ENCODE data around the gene RERE. TPM values are rescaled to one million over a fixed set of nuclear protein-coding genes. Genes with fewer than 3 reads are reported as not detected.

Gene RERE
- total RNA-seq, 1 experiment from 2014 or later = 40.6 TPM

DNA sequence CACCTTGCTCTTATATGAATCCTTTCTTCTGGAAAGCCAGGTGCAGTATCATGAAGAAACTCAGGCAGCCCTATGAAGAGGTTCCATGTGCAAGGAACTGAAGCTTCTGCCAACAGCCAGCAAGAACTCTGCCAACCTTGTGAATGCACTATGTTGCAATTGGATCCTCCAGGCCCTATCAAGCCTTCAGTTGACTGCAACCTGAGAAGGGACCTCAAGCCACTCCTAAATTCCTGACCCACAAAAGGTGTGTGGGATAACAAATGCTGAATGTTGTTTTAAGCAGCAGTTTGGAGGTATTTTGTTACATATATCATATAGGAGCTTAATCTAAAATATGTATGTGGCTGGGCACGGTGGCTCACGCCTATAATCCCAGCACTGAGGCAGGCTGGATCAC, 84.0 kb downstream of the RERE start:
- Histone ChIP-seq H3K79me2 (ENCODE audit: insufficient read depth, low read length) (no peaks in the 10 kb centered on the region), H4K20me1 (ENCODE audit: insufficient read depth) (no peaks in the 10 kb centered on the region), H3K36me3 (ENCODE audit: control insufficient read depth in 1 of 2, insufficient read depth in 2 of 2, low read length in 2 of 2) (no peaks in the 10 kb centered on the region), H3K9me2 (ENCODE audit: insufficient read depth) (no peaks in the 10 kb centered on the region), H3K4me1 (ENCODE audit: control insufficient read depth in 1 of 2, insufficient read depth in 2 of 2, low read length in 2 of 2) (peaks cover 7 to 11% of the 10 kb centered on the region in 2 experiments; a peak in 3 of 4 replicates), H3K4me2 (ENCODE audit: low read length) (no peak overlapping the region), H3K4me3 (replicated peaks in 1 of 2; ENCODE audit: low read depth in 1 of 2, low read length in 2 of 2) (no peak overlapping the region), H3K9ac (ENCODE audit: low read length) (no peak overlapping the region), H3K27ac (ENCODE audit: low read depth, low read length) (no peak overlapping the region), H3K27me3 (ENCODE audit: insufficient read depth, low read length) (no peaks in the 10 kb centered on the region), H2AFZ (ENCODE audit: low read depth, low read length, poor library complexity, severe bottlenecking) (no peak overlapping the region), H3K9me3 (ENCODE audit: control insufficient read depth in 1 of 2, insufficient read depth in 1 of 2, low read depth in 1 of 2, low read length in 2 of 2) (no peaks in the 10 kb centered on the region)
- no TSS peak for BruUV-seq (replicated peaks)
- TF ChIP-seq RAD21 (IDR thresholded peaks at IDR 0.05; ENCODE audit: low read depth) (no peak), YY1 (IDR thresholded peaks at IDR 0.05; ENCODE audit: extremely low read depth, insufficient replicate concordance, low read depth, low read length) (no peak), CTCF (IDR thresholded peaks at IDR 0.05 in 2 of 3, conservative IDR thresholded peaks at IDR 0.05 in 1 of 3; ENCODE audit: borderline replicate concordance in 1 of 3, insufficient read depth in 1 of 3, low read depth in 2 of 3, low read length in 2 of 3) (no peak), EZH2 (IDR thresholded peaks at IDR 0.05) (no peak), FOSL1 (IDR thresholded peaks at IDR 0.05; ENCODE audit: low read depth) (no peak)
- no peak for DNase-seq (ENCODE audit: low read depth, low spot score)
- POLR2A ChIA-PET = no interaction called here
- CTCF ChIA-PET = no interaction called here
- RAD21 ChIA-PET (ENCODE audit: low non-redundant PET in 1 of 2, low total read pairs in 2 of 2, uncharacterized antibody in 2 of 2, unreplicated experiment in 2 of 2) = no interaction called here
- intact Hi-C loops (cut with micrococcal nuclease) = no loop called here
- peak; percentile 27; the same call in 1 of the 2 replicates for ATAC-seq

GRCh38 chr1:8731162-8731561, 86.3 kb downstream of the RERE start:
- CTCF ChIA-PET = interaction anchor here (1.2 kb wide), 1 partner anchor 118 kb away, joined by 3 read pairs; no protein-coding TSS in a partner anchor
- TF ChIP-seq CBX3 (IDR thresholded peaks at IDR 0.05; ENCODE audit: low read depth) (no peak), POLR2AphosphoS5 (IDR thresholded peaks at IDR 0.05; ENCODE audit: low read depth, low read length) (no peak), SIN3A (IDR thresholded peaks at IDR 0.05; ENCODE audit: low read depth) (no peak), RAD21 (IDR thresholded peaks at IDR 0.05; ENCODE audit: low read depth) (no peak), SRF (IDR thresholded peaks at IDR 0.05; ENCODE audit: low read depth) (no peak), ZBTB33 (IDR thresholded peaks at IDR 0.05; ENCODE audit: extremely low read depth, insufficient replicate concordance, low read length) (no peak), ELF1 (IDR thresholded peaks at IDR 0.05; ENCODE audit: borderline replicate concordance, low read depth) (no peak), ZNF274 (IDR thresholded peaks at IDR 0.05; ENCODE audit: low read depth, low read length) (no peak), CTCF (IDR thresholded peaks at IDR 0.05 in 2 of 3, conservative IDR thresholded peaks at IDR 0.05 in 1 of 3; ENCODE audit: borderline replicate concordance in 1 of 3, insufficient read depth in 1 of 3, low read depth in 2 of 3, low read length in 2 of 3) (no peak), POLR2A (IDR thresholded peaks at IDR 0.05; ENCODE audit: borderline replicate concordance, extremely low read depth, insufficient read depth, insufficient read length) (no peak), FOSL1 (IDR thresholded peaks at IDR 0.05; ENCODE audit: low read depth) (no peak)

More at GRCh38 chr1:8731162-8731561, 86.3 kb downstream of the RERE start:
- peaks cover 11 to 12% of the 10 kb centered on the region in 2 experiments for H3K4me1 ChIP-seq (ENCODE audit: control insufficient read depth in 1 of 2, insufficient read depth in 2 of 2, low read length in 2 of 2)
- H3K79me2 ChIP-seq (ENCODE audit: insufficient read depth, low read length) = no peaks in the 10 kb centered on the region
- H2AFZ ChIP-seq (ENCODE audit: low read depth, low read length, poor library complexity, severe bottlenecking) = no peak overlapping the region
- H3K9ac ChIP-seq (ENCODE audit: low read length) = no peak overlapping the region
- H3K9me3 ChIP-seq (ENCODE audit: control insufficient read depth in 1 of 2, insufficient read depth in 1 of 2, low read depth in 1 of 2, low read length in 2 of 2) = no peaks in the 10 kb centered on the region
- BruUV-seq (replicated peaks) = no TSS peak
- no peaks in the 10 kb centered on the region for H3K27me3 ChIP-seq (ENCODE audit: insufficient read depth, low read length)
- no peaks in the 10 kb centered on the region for H3K9me2 ChIP-seq (ENCODE audit: insufficient read depth)
- no peaks in the 10 kb centered on the region for H3K36me3 ChIP-seq (ENCODE audit: control insufficient read depth in 1 of 2, insufficient read depth in 2 of 2, low read length in 2 of 2)
- no peak for DNase-seq (ENCODE audit: low read depth, low spot score)
- POLR2A ChIA-PET = interaction anchor here (1.4 kb wide), 1 partner anchor 9 kb away, joined by 3 read pairs; no protein-coding TSS in a partner anchor
- H3K4me3 ChIP-seq (replicated peaks in 1 of 2; ENCODE audit: low read depth in 1 of 2, low read length in 2 of 2) = no peak overlapping the region
- RAD21 ChIA-PET (ENCODE audit: low non-redundant PET in 1 of 2, low total read pairs in 2 of 2, uncharacterized antibody in 2 of 2, unreplicated experiment in 2 of 2) = no interaction called here
- intact Hi-C loops (cut with micrococcal nuclease) = no loop called here
- ATAC-seq = no peak
- H3K27ac ChIP-seq (ENCODE audit: low read depth, low read length) = no peak overlapping the region
- no peaks in the 10 kb centered on the region for H4K20me1 ChIP-seq (ENCODE audit: insufficient read depth)
- no peak overlapping the region for H3K4me2 ChIP-seq (ENCODE audit: low read length)
